Activated CD4-positive, alpha-beta T cell treated with anti-CD3 and anti-CD28 coated beads for 4 hours (primary cell): ENCODE data around the gene ITK.

ENCODE experiments used
- DNase-seq, 2 donors: peaks; one replicate each; pipeline ENCODE4 v3.0.0-alpha.2; 2020

Gene ITK

DNA sequence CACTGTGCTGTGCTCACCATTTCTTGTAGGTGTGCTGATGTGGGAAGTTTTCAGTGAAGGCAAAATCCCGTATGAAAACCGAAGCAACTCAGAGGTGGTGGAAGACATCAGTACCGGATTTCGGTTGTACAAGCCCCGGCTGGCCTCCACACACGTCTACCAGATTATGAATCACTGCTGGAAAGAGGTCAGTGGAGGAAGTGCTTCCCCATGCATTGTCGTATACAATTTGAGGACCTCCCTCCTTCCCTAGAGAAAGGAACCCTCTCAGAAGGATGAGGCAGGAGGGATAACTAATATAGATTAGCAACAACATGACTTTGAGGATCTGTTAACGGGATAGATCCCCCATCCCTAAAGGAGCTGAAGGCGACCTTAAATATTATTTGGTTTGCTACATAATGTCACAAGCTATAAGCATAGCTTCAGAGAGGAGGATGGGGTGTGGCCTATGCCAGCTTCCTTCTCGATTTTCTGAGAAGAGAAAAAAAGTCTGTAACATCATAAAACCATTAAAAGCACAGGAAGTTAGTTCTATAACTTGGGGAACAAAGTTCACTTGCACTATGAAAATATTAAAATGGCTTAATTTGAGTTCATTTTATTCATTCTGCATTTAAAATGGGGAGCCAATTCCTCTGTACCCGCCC lies 68.3 kb downstream of the ITK start:
- DNase-seq: peak in 1 of 2 donors; percentile 43

DNA sequence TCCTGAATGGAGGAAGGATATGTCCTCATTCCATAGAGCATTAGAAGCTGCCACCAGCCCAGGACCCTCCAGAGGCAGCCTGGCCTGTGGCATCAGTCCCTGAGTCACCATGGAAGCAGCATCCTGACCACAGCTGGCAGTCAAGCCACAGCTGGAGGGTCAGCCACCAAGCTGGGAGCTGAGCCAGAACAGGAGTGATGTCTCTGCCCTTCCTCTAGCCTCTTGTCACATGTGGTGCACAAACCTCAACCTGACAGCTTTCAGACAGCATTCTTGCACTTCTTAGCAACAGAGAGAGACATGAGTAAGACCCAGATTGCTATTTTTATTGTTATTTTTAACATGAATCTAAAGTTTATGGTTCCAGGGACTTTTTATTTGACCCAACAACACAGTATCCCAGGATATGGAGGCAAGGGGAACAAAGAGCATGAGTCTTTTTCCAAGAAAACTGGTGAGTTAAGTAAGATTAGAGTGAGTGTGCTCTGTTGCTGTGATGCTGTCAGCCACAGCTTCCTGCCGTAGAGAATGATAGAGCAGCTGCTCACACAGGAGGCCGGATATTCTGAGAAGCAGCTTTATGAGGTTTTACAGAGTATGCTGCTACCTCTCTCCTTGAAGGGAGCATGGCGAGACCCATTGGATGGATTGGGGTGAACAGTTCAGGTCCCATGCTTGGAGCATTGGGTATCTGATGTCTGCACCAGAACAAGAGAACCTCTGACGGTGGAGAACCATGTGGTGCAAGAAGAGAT lies 72.2 kb downstream of the ITK start:
- peak; percentile 57 to 61 for DNase-seq

DNA sequence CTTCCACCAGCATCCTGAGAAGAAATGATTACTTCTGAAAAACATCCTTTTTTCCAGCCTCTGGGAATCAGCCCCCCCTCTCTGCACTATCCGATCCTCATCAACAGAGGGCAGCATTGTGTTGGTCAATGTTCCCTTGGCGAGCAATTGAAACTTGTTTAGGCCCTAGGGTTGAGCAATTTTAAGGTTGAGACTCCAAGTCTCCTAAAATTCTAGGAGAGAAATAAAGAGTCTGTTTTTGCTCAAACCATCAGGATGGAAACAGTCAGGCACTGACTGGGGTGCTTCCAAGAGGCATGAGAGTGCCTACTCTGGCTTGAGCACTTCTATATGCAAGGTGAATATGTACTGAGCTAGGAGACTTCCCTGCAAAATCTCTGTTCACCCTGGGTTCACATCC lies 72.9 kb downstream of the ITK start:
- no peak for DNase-seq

DNA sequence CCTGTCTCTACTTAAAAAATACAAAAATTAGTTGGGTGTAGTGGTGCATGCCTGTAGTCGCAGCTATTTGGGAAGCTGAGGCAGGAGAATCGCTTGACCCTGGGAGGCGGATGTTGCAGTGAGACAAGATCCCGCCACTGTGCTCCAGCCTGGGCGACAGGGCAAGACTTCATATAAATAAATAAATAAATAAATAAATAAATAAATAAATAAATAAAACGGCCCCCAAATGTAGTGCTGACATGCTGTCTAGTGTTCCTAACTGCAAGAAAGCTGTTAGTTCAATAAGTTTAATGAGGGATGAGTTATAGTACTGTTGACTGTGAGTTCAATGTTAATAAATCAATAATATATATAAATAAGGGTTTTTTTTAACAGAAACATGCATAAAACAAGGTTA lies 77.8 kb downstream of the ITK start:
- DNase-seq: no peak

DNA sequence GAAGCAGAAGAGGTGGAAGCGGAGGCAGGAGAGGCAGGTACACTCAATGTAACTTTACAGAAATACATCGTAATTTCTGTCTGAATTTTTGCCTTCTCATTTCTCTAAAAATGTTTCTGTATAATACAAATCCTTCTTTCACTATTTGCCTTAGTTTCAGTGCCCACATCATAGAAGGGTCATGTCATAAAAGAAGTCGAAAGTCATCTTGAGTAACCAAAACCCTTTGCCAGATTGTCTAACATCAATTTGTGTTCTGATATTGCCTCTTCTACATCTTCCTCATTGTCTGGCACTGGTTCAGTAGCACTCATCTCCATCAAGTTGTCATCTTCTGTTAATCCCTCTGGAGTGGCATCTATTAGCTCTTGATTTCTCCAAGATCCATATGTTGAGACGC lies 79.1 kb downstream of the ITK start:
- DNase-seq: no peak

DNA sequence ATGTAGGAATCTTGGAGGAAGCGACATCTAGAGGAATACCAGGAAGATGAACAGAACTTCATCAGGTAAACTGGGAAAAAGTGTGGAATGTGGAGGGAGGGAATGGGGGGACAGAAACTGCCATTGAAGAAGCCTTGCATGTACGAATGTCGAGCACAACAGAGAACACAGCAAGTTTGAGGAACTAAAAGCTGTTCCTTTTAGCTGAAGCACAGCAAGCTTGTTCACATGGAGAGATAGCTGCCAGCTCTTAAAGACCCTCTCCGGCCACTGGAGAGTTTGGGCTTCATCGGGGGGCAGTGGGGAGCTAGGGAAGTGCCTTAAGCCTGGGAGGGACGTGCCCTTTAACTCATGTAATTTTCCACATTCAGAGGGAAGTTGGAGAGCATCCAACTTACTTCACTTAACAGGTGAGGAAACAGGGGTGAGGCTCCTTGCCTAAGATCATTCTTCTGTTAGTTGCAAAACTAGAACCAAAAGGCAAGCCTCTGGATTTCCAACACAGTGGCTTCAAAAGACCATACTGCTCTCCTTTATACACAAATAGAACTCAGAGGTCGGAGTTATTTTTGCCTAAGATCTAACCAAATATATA lies 83.0 kb downstream of the ITK start:
- no peak for DNase-seq

DNA sequence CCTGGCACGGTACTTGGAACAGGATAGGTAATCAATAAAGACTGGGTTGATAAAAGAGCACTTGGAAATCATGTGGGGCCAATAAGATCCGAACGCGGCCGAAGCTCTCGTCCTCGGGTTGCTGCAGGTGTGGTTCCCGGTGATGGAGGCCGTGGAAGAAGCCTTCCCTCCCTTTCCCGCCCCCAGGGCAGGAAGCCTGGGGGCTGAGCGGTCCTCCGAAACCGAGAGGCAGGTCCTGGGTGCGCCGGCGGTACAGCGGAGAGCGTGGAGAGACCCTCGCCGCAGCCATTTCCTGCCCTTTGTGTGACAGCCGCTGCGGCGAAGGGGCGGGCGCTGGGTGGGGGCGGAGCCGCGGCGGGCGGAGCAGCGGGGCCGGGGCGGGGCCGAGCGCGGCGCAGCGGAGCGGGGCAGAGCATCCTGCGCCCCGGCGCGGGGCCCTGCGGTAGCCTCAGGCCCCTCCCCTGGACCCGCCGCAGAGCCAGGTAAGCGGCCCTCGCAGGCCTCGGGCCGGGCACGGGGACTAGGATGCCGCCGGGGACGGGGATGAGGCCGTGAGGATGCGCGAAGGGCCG lies 85.2 kb downstream of the ITK start, which contains the start of gene CYFIP2:
Gene CYFIP2, plus strand, starts transcription at position 410 of the 572 bp plus-strand sequence. CDS start 19,239 bp downstream, outside the sequence.
- DNase-seq: peak; percentile 78 to 83

DNA sequence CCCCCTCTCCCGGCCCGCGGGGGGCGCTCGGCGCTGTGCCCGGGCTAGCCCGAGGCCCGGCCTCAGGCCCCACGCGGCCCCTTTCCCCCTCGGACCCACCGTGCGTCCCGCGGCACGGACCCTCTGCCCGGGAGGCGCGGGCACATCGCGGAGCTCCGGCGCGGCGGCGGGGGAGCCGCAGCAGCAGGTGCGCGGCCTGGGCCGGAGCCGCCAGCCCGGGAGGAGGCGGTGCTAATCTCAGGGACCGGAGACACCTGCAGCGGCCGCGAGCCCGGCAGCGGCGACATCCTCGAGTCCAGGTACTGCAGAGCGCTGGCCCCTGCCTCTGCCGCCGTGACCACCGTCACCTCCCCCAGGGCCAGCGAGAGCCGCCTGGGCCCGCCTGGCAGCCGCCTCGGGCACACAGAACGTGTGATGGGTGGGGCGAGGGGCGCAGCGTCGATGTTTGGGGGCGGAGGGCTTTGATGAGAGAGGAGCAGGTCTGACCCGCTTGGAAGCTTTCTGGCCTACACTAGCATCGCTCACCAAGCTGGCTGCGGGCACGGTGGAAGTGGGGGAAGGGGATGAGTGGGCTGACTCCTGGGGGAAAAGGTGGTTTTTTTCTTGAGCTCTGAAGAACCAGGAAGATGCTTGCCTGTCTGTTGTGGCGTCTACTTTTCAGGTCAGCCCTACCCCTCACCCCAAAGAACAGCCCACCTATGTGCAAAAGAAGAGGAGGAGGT lies 85.8 kb downstream of the ITK start:
- peak; percentile 39 to 51 for DNase-seq

DNA sequence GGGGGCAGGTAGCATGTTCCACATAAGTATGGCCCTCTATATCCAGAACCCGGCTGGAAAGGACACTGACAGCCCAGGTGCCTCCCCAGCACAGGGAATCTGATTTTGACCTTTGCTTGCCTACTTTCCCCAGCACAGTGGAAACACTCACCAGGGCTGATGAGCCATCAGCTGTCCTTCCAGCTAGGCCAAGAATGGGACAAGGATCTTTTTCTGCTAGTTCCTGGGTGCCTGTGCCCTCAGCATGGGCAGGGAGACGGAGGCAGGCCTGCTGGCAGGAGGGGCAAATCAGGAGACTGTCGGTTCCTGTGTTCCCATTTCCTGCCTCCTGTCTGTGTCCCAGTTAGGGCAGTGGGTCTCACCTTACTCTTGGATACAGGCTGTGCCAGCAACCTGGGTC lies 86.4 kb downstream of the ITK start:
- DNase-seq: no peak

DNA sequence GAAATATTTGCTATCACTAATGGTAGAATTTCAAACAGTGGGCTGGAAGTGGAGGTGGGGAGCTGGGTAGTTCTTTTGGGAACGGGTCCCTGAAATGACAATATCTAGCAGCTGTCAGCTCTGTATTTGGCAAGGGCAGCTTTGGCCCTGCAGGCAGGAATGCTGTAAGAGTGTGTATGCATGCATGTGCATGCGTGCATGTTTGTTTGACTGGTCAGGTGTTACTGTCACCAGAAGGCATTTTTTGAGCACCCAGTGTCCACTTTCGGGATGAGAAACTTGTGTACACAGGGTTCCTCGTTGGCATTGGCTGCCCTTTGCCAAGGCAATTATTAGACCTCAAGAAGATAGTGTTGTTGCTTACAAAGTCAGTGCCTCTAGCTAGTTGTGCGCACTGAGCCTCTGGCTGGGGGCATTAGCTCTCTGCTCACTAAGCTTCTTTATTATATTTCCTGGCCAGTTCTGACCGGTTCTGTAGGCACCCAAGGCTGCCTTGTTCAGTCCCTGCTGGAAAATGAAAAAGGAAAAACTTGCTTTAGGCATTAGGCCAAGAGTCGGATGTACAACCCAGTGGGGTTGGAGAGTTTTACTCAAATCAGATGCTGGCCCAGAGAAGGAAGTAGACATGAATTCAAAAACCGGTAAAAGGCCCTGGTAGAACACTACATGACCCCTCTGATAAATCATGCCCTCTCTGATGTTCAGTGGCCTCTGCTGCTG lies 87.3 kb downstream of the ITK start:
- DNase-seq: no peak

DNA sequence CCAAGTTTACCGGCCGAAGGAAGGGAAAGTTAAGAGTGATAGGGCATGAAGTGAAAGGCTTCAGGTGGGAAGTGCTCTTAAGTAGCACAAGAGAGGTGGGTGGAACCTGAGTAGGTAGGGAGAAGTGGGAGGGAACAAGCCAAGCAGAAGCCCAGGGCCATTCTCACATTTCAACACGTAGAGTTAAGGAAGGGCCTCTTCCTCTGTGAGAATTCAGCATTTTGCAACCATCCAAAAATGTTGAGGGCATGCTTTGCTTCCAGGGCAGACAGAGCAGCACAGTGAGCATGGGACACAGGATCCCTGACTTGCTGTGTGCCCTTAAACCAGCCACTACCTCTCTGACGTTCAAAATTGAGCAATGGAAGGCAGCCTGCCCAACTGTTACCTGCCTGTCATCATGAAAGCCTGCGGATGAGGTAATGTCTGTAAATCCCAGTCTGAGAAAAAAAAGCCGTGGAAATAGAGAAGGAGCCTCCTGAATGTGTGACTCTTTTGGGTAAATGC lies 88.6 kb downstream of the ITK start:
- no peak for DNase-seq

DNA sequence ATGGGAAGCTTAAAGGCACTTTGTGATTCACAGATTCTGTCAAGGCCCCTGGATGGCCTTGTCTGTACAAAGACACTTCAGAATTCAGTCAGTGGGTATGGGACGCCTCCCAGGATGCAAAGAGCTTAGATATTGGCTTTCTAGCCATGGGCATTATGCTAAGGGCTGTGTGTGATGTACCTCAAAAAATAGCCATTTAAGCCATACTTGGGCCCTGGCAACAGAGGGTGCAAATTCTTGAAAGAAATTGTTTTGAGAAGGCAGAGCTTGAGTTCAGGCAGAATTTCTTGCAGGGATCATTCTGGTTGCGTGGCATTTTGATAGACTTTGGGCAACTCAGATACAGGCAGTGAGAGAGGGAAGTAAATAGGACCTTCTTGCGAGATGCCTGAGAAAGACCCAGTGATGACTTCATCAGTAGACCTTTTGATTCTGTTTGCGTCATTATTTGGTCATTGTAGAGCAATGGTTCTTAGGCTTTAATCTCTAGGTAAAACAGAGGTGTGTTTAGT lies 89.2 kb downstream of the ITK start:
- no peak for DNase-seq

DNA sequence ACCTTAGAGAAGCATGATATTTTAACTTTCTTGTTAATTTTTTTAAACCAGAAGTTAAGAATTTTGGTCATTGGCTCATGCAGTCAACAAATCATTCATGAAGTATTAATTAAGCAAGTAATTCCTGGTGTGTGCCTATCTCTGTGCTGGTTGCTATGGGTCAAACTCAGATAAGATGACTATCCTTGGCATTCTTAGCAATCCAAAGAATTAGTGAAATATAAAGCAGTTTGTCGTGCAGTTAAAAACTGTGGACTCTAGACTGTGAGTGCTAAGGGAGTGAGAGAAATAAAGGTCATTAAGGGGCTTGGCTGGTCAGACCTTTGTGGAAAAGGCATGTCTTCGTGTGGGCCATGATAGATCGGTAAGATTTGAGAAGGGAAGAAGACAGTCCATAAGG lies 90.1 kb downstream of the ITK start:
- DNase-seq: no peak

DNA sequence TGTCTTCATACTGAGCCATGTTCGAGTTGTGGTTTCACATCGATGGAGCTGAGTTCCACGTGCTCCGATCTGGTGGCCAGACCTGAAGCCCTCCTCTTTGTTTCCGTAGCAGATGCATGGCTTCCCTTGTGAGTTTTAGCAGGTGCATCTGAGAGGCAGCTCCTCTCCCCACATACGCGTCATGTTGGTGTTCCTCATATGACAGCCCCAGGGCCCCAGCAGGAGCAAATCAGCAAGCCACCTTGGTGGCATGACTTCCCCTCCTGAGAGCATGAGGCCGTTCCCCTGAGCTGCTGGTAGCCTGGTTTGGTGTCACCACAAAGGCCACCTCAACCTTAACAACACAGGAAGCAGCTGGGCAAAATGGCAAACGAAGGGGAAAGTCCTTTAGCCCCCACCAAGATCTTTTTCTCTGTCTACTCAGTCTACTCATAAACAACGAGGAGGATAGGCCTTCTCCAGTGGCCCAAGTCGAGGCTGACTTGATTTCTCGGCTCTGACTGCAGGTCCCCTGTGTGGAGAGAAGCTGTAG lies 91.2 kb downstream of the ITK start:
- DNase-seq: peak; percentile 72 to 75

DNA sequence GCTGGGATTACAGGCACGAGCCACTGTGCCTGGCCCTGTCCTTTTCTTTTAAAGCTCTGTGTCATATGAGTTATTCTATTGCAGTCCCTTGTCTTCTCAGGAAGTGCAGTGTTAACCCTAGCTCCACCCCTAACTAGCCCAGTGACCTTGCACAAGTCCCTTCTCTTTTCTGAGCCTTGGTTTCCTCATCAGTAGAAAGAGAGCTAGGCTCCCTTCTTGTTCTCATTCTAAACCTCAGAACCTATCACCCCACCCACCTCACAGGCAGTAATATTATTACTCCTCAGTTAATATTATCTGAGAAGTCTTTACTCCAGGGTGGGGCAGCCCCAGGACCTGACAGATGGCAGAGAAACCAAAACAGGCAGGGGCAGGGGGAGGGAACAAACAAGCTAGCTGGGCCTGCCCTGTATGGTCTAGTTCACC lies 92.5 kb downstream of the ITK start:
- DNase-seq: no peak

DNA sequence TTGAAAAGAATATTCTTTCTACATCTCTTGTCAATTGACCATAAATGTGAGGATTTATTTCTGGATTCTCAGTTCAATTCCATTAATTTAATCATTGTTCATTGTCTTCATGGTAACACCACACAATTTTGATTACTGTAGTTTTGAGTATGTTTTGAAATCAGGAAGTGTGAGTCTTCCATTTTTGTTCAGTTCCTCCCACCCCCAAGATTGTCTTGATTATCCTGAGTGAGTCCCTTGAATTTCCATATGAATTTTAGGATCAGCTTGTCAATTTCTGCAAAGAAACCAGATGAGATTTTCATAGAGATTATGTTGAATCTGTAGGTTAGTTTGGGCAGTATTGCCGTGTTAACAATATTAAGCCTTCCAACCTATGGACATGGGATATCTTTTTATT lies 94.8 kb downstream of the ITK start:
- no peak for DNase-seq

DNA sequence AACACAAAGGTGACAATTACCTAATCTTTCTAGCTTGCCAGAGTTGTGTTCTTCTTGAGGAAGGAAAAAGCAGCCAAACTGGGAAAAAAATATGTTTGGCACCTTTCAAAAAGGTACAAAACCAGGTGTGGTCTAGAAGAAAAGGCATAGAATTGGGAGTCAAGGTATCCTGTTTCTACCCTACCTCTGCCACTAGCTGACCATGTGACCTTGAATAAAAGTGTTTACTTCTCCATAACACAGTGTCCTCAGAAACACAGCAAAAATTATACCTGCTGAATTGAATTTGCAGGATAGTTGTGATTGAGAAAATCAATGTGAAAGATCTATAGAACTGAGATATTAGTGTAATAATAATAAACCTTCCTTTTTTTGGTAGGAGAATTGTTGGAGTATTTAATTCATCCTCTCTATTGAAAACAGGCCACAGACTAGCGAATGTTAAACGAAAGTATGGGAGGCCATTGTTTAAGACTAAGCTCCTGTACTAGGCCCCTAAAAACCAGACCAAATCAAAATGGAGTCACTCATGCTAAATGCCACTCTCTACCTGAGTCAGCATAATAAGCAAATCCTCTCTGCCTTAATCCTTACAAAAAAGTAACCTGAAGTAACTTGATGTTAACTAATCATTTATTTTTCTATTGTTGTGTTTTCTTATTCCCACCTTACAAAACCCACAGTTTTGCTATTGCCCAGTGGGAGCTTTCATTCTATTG lies 97.8 kb downstream of the ITK start:
- DNase-seq: no peak

DNA sequence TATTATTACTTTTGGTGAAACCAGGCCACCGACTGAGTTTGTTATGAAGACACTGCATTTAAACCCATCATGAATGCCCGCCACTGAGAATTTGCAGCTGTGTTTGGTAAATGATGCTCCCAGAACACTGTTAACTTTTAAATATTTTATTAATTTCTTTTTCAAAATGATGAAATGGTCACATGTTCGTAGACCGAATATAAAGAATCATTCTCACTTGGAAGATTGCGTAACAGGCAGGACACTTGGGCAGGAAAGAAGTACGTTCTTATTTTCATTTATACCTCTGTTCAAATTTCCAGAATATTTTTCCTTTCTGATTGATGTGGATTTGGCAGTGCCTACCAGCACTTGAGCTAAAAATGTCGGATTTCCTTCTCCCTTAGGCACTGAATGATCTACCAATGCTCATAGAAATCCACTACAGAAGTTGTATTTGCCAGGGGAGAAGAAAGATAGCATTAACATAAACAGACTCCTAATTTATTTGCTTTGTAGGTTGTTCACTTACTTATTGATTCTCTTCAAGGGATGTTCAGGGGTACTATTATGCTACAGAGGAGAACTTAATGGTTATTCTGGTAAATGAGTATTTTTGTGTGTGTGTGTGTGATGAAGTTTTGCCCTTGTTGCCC lies 99.1 kb downstream of the ITK start:
- DNase-seq: no peak

DNA sequence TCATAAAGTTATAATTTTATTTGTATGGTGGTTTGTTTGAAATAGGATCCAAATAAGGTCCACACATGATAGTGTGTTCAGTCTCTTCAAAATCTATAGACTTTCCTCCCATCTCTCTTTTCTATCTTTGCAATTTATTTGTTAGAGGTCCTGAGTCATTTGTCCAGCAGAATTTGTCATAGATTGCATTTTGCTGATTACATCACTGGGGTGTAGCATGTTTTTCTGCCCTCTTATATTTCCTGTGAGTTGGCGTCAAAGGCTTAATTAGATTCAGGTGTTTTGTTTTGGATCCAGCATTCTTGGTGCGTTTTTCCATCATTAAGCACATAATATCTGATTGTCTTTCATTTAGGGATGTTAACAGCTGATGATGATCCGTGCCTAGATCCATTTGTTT lies 100.3 kb downstream of the ITK start:
- DNase-seq: no peak

DNA sequence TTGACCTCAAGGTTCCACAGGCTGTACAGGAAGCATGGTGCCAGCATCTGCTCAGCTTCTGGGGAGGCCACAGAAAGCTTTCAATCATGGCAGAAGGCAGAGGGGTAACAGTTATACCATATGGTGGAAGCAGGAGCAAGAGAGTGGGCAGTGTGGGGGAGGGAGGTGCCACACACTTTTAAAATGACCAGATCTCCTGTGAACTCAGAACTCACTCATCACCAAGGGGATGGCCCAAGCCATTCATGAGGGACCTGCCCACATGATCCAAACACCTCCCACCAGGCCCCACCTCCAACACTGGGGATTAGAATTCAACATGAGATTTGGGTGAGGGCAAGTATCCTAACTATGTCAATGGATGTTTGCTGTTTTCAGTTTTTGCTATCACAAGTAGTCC lies 101.5 kb downstream of the ITK start:
- no peak for DNase-seq

DNA sequence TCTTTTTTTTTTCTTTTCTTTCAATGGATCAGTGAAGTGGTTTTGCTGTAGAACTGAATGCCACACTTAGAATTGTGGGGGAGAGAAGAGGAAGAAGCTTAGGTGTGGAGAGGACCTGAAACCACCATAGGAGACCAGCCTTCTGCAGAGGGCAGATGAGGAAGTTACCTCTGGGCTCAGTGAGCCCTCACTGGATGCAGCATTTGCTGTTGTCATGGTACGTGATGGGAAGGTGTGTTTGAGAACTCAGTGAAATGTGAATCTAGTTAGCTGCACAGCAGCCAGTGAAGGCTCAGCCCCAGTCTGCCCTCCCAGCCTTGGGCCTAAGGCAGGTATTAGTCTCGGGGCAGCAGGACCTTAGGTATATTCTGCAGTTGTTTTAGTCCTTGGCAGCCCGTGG lies 102.8 kb downstream of the ITK start:
- no peak for DNase-seq
